Right lobe of liver (tissue), 4 donors: ENCODE measurements around the gene SERPINA1.

Experiments
- POLR2A ChIP-seq: fragments of 450-650 bp; IDR thresholded peaks from one replicate; pipeline ENCODE4 v1.6.1; 2017; ENCODE audit warnings: antibody characterized with exemption, mild to moderate bottlenecking
- TF ChIP-seq, protein P1 (sequence below), 4 donors: fragments of 200-600 bp in 3 of 4; fragments of 450-650 bp in 1 of 4; IDR thresholded peaks; one replicate each; pipeline versions ENCODE4 v1.5.1 to v1.8.0; 2016 to 2022; ENCODE audit warnings: antibody characterized with exemption in 4 of 4, mild to moderate bottlenecking in 2 of 4
- donor health status: DM: no; HTN: no; CAD: no.
- donor health status: DM: no; HTN: no; CAD: no.
- donor health status: DM: no; HTN: yes; CAD: no.

DNA sequence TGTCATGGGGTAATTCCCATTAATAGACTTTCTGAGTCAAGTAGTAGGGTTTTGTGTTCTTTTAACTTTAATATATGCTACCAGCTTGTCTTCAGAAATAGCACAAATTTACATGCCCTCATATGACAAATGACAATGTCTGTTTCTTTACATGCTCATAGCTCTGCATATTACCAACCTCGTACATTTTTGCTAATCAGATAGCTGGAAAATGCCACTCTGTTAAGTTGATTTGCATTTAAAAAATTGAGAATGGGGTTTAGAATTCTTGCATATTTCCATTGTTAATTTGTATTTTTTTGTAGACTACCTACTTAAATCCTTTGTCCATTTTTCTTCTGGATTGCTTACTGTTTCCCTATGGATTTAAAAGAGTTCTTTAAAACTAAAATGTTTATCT lies 31.2 kb downstream of the SERPINA1 start:
- no peak for TF ChIP-seq POLR2A
- TF ChIP-seq, protein P1, sequence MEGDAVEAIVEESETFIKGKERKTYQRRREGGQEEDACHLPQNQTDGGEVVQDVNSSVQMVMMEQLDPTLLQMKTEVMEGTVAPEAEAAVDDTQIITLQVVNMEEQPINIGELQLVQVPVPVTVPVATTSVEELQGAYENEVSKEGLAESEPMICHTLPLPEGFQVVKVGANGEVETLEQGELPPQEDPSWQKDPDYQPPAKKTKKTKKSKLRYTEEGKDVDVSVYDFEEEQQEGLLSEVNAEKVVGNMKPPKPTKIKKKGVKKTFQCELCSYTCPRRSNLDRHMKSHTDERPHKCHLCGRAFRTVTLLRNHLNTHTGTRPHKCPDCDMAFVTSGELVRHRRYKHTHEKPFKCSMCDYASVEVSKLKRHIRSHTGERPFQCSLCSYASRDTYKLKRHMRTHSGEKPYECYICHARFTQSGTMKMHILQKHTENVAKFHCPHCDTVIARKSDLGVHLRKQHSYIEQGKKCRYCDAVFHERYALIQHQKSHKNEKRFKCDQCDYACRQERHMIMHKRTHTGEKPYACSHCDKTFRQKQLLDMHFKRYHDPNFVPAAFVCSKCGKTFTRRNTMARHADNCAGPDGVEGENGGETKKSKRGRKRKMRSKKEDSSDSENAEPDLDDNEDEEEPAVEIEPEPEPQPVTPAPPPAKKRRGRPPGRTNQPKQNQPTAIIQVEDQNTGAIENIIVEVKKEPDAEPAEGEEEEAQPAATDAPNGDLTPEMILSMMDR (IDR thresholded peaks at IDR 0.05) = no peak
